Neutrophil (primary cell): ENCODE results near the gene NLRP2B.
"Not testable (repeated sequence)": the region's sequence is repeated elsewhere in the genome, so short reads cannot be mapped to it uniquely, and the experiment has no call there.

Source experiments
- H3K27ac ChIP-seq: fragments of 200-600 bp; sonication (generic); 2 replicates; pipeline ENCODE4 v1.5.1; 2016; ENCODE audit warnings: mild to moderate bottlenecking, moderate library complexity
- H3K27me3 ChIP-seq: fragments of 200-600 bp; sonication (generic); 2 replicates; pipeline ENCODE4 v1.6.0; 2016; ENCODE audit warnings: mild to moderate bottlenecking
- H3K36me3 ChIP-seq: fragments of 200-600 bp; sonication (generic); 2 replicates; pipeline ENCODE4 v1.5.1; 2017
- H3K4me1 ChIP-seq, 2 experiments: fragments of 200-600 bp in 1 of 2; sonication (generic) in 1 of 2; 1 replicate in 1 of 2; 2 replicates in 1 of 2; pipeline versions ENCODE4 v1.5.1 to v1.6.1; 2013 to 2016; ENCODE audit warnings: low read depth in 1 of 2, low read length in 1 of 2, mild to moderate bottlenecking in 1 of 2, moderate library complexity in 1 of 2; ENCODE audit not compliant: control insufficient read depth in 1 of 2, insufficient read depth in 1 of 2
- H3K4me3 ChIP-seq, 2 experiments: fragments of 200-600 bp in 1 of 2; sonication (generic) in 1 of 2; 1 replicate in 1 of 2; 2 replicates in 1 of 2; pipeline ENCODE4 v1.5.1; 2013 to 2016; ENCODE audit warnings: low read depth in 1 of 2, low read length in 1 of 2, mild to moderate bottlenecking in 1 of 2, moderate library complexity in 1 of 2
- H3K9me3 ChIP-seq: fragments of 200-600 bp; sonication (generic); 2 replicates; pipeline ENCODE4 v1.5.1; 2016
- TF ChIP-seq, protein P1 (sequence below): fragments of 200-600 bp; sonication (generic); IDR thresholded peaks from 2 replicates; pipeline ENCODE4 v1.5.1; 2016; ENCODE audit warnings: antibody characterized with exemption

Gene NLRP2B

DNA sequence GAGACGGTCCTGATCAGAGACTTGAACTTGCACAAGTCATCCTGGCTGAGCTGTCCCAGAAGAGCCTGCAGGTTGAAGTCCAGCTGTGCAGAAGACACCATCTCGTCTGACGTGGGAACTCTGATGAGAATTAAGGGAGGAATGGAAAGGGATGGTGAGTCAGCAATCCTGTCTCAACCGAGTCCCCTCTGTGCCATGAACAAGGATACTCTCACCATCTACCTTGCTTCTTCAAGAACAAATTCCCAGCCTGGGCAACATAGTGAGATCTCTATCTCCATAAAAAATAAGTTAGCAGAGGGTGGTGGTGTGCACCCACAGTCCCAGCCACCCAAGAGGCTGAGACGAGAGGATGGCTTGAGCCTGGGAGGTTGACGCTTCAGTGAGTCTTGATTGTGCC lies at the start of gene NLRP2B:
Gene NLRP2B, minus strand, starts transcription at position 101 of the 400 bp plus-strand sequence.
- Histone ChIP-seq H3K27ac (no peak within 1 kb of the TSS), H3K4me3 (no peak within 1 kb of the TSS), H3K36me3 (no peaks in the 10 kb centered on the region), H3K9me3 (no peaks in the 10 kb centered on the region), H3K4me1 (no peaks in the 10 kb centered on the region), H3K27me3 (no peaks in the 10 kb centered on the region)
- TF ChIP-seq, protein P1, sequence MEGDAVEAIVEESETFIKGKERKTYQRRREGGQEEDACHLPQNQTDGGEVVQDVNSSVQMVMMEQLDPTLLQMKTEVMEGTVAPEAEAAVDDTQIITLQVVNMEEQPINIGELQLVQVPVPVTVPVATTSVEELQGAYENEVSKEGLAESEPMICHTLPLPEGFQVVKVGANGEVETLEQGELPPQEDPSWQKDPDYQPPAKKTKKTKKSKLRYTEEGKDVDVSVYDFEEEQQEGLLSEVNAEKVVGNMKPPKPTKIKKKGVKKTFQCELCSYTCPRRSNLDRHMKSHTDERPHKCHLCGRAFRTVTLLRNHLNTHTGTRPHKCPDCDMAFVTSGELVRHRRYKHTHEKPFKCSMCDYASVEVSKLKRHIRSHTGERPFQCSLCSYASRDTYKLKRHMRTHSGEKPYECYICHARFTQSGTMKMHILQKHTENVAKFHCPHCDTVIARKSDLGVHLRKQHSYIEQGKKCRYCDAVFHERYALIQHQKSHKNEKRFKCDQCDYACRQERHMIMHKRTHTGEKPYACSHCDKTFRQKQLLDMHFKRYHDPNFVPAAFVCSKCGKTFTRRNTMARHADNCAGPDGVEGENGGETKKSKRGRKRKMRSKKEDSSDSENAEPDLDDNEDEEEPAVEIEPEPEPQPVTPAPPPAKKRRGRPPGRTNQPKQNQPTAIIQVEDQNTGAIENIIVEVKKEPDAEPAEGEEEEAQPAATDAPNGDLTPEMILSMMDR: no peak

DNA sequence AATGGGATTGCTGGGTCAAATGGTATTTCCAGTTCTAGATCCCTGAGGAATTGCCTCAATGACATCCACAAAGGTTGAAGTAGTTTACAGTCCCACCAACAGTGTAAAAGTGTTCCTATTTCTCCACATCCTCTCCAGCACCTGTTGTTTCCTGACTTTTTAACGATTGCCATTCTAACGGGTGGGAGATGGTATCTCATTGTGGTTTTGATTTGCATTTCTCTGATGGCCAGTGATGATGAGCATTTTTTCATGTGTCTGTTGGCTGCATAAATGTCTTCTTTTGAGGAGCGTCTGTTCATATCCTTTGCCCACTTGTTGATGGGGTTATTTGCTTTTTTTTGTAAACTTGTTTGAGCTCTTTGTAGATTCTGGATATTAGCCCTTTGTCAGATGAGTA lies 45.9 kb upstream of the NLRP2B start:
- not testable (repeated sequence) for H3K27me3 ChIP-seq, H3K27ac ChIP-seq, H3K9me3 ChIP-seq, H3K4me3 ChIP-seq, H3K4me1 ChIP-seq, H3K36me3 ChIP-seq

DNA sequence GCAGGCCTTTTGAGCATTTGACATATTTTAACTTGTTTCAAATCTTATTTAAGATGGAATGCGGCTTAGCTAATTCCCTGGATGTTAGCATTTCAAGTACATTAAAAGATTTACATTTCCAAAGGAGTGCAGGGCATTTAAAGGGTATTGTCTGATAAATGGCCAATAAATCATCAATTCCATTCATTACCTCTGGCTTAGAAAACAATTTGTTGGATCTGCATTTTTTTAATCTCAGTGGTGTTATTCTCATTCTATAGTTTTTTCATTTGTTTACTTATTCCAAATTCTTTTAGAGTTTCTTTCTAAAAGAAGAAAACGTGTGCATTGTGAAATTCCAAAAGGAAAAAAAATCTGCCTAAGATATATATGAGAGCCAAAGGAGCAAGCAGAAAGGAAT lies 1.3 kb upstream of the NLRP2B start:
- no peak overlapping the region for H3K27ac ChIP-seq
- no peaks in the 10 kb centered on the region for H3K36me3 ChIP-seq
- TF ChIP-seq, protein P1: no peak
- no peaks in the 10 kb centered on the region for H3K27me3 ChIP-seq
- no peak overlapping the region for H3K4me3 ChIP-seq
- no peaks in the 10 kb centered on the region for H3K4me1 ChIP-seq
- no peaks in the 10 kb centered on the region for H3K9me3 ChIP-seq

DNA sequence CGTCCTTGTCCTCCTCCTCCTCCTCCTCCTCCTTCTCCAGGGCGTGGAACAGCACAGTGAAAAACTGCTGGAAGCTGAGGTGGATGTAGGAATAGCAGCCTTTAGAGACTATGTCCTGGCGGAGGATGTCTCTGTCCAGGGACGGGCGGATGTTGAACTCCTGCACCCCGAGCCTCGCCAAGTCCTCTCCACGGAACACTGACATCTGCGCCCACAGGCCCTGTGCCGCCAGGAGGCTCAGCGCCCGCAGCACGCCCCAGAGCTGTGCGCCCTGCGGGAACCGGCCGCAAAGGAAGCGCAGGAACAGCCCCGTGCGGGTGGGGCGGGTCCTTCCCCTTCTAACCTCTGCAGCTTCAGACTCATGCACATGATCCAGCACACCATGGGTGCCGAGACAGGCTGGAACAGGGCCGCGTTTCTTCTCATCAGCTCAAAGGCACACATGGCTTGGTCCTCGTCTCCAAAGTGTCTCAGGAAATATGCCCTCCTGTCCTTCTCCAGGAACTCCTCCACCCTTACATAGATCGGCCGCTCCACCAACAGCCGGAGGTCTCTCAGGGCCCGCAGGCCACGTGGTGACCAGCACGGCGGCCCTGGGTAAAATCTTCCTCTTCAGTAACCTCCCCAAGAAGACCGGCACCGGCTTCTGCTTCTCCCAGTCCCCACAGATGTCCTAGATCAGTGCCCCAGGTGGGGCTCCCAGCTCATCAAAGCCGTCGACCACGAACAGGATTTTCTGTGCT lies 1.2 kb downstream of the NLRP2B start:
- Histone ChIP-seq H3K27ac (no peak overlapping the region), H3K4me1 (no peaks in the 10 kb centered on the region), H3K9me3 (no peaks in the 10 kb centered on the region), H3K4me3 (no peak overlapping the region), H3K36me3 (no peaks in the 10 kb centered on the region), H3K27me3 (no peaks in the 10 kb centered on the region)
- TF ChIP-seq, protein P1: no peak

DNA sequence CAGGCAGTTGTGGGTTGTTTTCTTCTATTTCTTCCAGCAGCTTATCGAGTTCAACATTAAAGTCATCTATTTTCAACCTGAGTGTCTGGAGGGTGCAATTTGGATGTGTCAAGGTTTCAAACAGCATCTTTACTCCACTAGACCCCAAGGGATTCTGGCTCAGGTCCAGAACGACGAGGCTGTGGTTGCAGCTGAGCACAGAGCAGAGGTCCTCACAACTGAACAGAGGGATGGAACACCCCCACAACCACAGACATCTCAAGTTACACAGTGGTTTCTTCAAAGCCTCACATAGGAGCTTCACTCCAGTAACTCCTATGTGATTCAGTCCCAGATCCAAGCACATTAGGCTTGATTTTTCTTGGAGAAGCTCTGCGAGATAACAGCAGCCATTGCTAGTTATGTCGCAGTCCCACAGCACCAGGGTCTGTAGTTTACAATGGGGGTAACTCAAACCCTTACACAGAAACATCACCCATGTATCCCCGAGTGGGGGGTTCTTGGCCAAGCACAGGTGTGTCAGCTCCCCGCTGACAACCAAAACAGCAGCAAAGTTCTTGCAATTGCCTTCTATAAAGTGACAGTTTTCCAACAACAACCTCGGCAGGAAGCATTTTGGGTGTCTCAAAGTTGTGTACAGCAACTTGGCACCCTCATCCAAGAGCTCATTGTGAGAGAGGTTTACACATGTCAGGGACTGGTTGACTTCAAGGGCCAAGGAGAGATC lies 2.8 kb downstream of the NLRP2B start:
- no peaks in the 10 kb centered on the region for H3K27me3 ChIP-seq
- H3K9me3 ChIP-seq: no peaks in the 10 kb centered on the region
- no peak overlapping the region for H3K4me3 ChIP-seq
- H3K36me3 ChIP-seq: no peaks in the 10 kb centered on the region
- TF ChIP-seq, protein P1: no peak
- no peaks in the 10 kb centered on the region for H3K4me1 ChIP-seq
- H3K27ac ChIP-seq: no peak overlapping the region

DNA sequence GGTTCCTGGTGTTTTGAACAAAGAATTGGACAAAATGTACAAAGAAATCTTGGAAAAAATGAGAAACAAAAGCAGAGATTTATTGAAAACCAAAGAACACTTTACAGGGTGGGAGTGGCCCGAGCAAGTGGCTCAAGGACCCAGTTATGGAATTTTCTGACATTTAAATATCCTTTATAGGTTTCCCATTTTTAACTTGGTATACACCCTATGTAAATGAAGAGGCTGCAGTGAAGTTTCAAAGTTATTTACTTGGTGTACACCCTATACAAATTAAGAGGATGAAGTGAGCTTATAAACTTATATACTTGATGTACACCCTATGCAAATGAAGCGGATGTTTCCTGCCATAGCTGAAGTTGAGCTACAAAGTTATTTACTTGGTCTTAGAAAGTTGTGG lies 4.7 kb downstream of the NLRP2B start:
- Histone ChIP-seq H3K27ac (no peak overlapping the region), H3K36me3 (no peaks in the 10 kb centered on the region), H3K4me1 (no peaks in the 10 kb centered on the region), H3K4me3 (no peak overlapping the region), H3K9me3 (no peaks in the 10 kb centered on the region), H3K27me3 (no peaks in the 10 kb centered on the region)
- TF ChIP-seq, protein P1: no peak
